ENCODE results near the gene CREB1. TPM values are rescaled to one million over a fixed set of nuclear protein-coding genes. Genes with fewer than 3 reads are reported as not detected.

Gene CREB1
- total RNA-seq, 1 experiment from 2014 or later, result 39.8 TPM

DNA sequence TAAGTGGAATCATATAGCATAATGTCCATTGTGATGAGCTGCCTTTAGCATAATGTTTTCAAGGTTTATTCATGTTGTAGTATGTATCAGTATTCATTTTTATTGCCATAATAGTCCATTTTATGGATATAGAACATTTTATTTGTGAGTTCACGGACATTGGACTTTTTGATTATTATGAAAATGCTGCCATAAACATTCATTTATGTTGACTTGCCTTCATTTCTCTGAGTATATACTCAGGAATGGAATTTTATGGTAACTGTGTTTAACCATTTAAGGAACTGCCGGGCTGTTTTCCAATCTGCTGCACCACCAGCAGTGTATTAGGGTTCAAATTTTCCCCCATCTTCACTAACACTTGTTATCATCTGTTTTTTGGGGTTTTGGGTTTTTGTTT, 12.2 kb downstream of the CREB1 start:
- no peak for DNase-seq (ENCODE audit: low read depth)

- no peak for DNase-seq (ENCODE audit: low read depth)
These were observed 13.5 kb downstream of the CREB1 start for GRCh38 chr2:207543272-207543671.

DNA sequence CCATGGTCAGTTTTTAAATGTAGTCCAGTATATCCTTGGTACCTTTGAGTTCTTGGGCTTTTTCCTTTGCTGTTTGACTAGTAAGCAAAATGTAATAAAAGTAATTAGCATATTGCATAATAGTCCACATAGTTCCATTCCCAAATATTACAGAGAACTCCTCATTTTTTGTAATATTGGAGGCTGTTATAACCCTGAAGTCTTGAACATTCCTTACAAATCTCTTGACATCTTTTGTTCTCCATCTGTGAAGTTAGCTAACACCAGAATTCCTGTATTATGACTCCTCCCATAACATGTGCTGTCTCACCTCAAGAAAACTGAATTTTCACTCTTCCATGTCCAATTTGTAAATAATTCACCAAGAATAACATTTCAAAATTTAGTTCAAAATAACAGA, 17.1 kb downstream of the CREB1 start:
- DNase-seq (ENCODE audit: low read depth), result no peak

- no peak for DNase-seq (ENCODE audit: low read depth)
These were observed 19.4 kb downstream of the CREB1 start for GRCh38 chr2:207549145-207549544.

DNA sequence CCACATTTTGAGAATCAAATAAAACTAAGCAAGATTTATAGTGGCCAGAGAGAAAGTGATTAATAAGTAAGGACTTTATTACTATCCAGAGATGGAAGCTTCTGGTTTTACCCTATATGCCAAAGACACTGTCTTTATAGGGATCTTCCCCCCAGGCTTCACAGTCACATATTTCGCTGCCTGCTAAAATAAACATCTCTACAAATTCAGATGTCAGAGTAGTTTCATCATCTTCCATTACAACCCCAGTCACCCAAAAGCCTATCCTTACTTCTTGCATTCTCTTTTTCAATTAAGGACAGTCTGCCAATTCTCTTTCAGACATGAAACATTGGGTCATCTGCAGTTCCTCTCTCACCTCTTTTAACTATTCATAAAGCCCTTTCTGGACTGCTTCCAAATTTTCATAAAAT, 28.3 kb downstream of the CREB1 start:
- DNase-seq (ENCODE audit: low read depth), result peak; percentile 63

GRCh38 chr2:207561386-207562080, 31.8 kb downstream of the CREB1 start:
- DNase-seq (ENCODE audit: low read depth), result no peak

GRCh38 chr2:207565736-207566500, 36.2 kb downstream of the CREB1 start:
- no peak for DNase-seq (ENCODE audit: low read depth)

GRCh38 chr2:207567671-207568070, 37.9 kb downstream of the CREB1 start:
- no peak for DNase-seq (ENCODE audit: low read depth)

GRCh38 chr2:207571370-207571769, 41.6 kb downstream of the CREB1 start:
- no peak for DNase-seq (ENCODE audit: low read depth)

- no peak for DNase-seq (ENCODE audit: low read depth)
These were observed 55.2 kb downstream of the CREB1 start for GRCh38 chr2:207584952-207585351.

GRCh38 chr2:207587305-207587704, 57.5 kb downstream of the CREB1 start:
- no peak for DNase-seq (ENCODE audit: low read depth)

DNA sequence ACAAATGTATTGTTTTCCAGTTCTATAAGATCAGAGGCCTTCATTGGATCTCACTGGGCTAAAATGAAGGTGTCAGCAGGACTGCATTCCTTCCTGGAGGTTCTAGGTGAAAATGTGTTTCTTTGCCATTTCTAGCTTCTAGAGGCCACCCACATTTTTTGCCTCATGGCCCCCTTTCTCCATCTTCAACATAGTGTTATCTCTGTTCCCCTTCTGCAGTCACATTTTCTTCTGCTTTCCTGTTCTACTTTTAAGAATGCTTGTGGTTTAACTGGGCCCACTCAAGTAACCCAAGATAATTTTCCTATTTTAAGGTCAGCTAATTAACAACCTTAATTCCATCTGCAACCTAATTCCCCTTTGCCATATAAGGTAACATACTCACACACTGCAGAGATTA, 59.4 kb downstream of the CREB1 start:
- DNase-seq (ENCODE audit: low read depth), result no peak

DNA sequence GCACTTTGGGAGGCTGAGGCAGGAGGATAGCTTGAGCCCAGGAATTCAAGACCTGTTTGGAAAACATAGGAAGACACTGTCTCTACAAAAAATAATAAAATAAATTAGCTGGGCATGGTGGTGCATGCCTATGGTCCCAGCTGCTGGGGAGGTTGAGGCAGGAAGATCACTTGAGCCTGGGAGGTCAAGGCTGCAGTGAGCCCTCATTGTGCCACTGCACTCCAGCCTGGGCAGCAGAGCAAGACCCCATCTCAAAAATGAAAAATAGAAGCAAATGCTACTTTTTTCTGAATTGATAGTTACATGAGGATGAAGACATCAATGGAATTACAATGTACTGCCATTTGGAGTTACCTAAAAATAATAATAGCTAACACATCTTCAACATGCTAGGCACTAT, 63.5 kb downstream of the CREB1 start:
- no peak for DNase-seq (ENCODE audit: low read depth)

- DNase-seq (ENCODE audit: low read depth), result no peak
These were observed 64.5 kb downstream of the CREB1 start for GRCh38 chr2:207594264-207594663.

- DNase-seq (ENCODE audit: low read depth), result no peak
These were observed 65.0 kb downstream of the CREB1 start for GRCh38 chr2:207594731-207595130.

DNA sequence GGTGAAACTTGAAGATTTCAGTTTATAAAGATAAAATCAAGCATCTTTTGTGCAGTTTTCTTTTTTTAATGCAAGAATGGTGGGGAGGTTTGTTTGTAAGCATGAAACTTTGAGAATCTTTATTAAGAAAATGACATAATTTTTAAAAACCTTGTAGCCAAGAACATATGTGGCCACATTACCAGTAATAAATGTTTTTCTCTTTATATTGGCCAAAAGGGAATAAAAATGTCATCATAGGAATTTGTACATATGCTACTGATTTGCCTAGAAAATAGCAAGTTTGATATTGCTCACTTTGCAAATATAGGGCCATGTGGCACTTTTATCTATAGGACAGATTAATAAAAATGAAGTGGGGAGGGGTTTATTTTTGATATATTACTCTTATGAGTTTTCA, 69.9 kb downstream of the CREB1 start:
- no peak for DNase-seq (ENCODE audit: low read depth)

DNA sequence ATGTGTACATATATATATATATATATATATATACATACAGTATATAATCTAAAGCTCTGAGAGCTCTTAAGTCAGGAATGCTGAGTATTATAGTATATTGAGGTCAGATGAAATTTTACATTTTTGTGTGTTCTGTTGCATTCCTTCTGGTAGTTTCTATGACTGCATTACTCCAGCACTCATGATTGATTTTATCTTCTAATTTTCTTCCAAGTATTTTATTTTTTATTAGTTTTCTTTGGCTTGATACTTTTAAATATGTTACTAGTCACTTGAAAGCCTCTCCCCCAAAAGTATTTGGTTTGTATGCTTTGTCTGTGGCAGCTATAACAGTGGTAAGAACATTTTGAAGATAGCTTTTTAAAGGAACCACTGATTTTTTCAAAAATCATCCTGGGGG, 70.5 kb downstream of the CREB1 start:
- no peak for DNase-seq (ENCODE audit: low read depth)

- no peak for DNase-seq (ENCODE audit: low read depth)
These were observed 72.0 kb downstream of the CREB1 start for GRCh38 chr2:207601774-207602173.

- DNase-seq (ENCODE audit: low read depth), result no peak
These were observed 73.7 kb downstream of the CREB1 start for GRCh38 chr2:207603486-207603885.

- DNase-seq (ENCODE audit: low read depth), result no peak
These were observed 76.6 kb downstream of the CREB1 start for GRCh38 chr2:207606399-207606798.

DNA sequence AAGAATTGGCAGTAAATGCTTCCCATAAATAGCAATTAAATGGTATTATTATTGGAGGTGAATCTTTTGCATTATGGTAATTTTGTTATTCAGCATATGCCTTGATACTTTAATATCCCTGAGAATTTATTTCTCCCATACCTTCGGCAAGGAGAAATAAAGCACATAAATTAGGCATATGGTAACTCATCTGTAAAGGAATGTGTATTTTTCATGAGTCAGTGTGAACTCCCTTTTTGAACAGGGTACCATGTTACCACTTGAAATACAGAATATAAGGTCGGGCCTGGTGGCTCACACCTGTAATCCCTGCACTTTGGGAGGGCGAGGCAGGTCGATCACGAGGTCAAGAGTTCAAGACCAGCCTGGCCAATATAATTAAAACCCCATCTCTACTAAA, 77.1 kb downstream of the CREB1 start:
- no peak for DNase-seq (ENCODE audit: low read depth)

DNA sequence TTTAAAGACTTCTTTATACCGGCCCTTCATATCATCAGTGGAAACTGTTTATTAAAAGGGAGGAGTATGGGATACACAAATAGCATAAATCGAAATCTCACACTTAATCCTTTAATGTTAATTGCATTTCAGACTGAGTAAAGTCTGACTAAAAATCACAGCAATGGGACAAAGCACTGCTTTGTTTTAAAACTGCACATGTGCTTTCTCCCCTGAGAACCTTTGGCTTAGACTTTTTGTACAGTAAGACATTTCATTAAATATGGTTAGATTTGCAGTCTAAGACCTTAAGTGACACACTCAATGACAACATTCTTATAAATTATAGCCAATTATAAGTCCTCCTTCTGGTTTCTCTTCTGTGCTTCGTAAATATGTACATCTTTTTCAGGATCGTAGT, 83.0 kb downstream of the CREB1 start:
- no peak for DNase-seq (ENCODE audit: low read depth)

DNA sequence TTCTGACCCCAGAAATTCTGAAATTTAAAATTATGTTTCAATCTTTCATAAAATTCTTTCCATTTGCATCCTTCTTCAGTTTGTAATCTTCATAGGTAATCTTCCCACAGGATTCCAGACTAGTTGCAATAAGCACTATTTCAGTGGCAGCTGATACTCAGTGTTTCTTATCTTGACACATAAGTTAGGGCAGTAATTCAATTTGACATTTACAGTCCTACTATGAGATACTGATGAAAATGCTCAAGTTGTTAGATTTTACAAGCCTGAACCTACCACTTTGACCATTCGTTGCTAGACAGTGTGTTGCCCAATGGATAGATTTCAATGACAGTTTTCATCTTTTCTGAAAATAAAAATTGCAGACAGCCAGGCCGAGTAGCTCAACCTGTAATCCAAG, 85.1 kb downstream of the CREB1 start:
- DNase-seq (ENCODE audit: low read depth), result no peak

DNA sequence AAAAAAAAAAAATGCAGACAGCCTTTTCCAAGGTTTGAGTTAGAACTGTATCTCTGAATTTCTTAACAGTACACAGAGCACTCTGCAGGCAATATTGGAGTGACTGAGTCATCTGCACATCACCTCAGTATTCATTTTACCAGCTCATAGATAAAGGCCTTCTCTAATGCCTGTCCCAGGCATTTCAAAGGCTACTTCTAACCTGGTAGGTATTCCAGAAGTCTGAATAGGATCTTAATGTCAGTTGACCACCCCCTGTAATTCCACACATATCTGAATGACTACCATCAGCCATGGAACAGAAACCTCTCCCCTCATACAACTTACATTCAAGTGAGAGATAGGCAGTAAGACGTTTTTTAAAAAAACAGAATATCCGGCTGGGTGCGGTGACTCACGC, 86.4 kb downstream of the CREB1 start:
- DNase-seq (ENCODE audit: low read depth), result peak; percentile 31
